ENCODE measurements around the gene DAPK3. TPM values are rescaled to one million over a fixed set of nuclear protein-coding genes. Genes with fewer than 3 reads are reported as not detected.

Gene DAPK3
- total RNA-seq, 2 donors from 2014 or later = 89.9 to 106 TPM

- 87 to 92% methylated on average over 3 to 6 of the region's 6 CpGs for WGBS, 2 experiments (ENCODE audit: insufficient coverage in 1 of 2, insufficient read length in 1 of 2)
- no peak overlapping the region for H3K27ac ChIP-seq (ENCODE audit: low read depth, low read length)
- Mint-ChIP-seq H3K4me3 (no peak overlapping the region), H3K36me3 (ENCODE audit: low read depth) (no peaks in the 10 kb centered on the region), H3K27ac (no peak overlapping the region), H3K9me3 (peaks cover 6% of the 10 kb centered on the region), H3K27me3 (ENCODE audit: insufficient read depth) (no peaks in the 10 kb centered on the region), H3K4me1 (peaks cover 1% of the 10 kb centered on the region)
- H3K4me1 ChIP-seq (ENCODE audit: control insufficient read depth, insufficient read depth, low read length) = no peaks in the 10 kb centered on the region
- H3K9me3 ChIP-seq (ENCODE audit: control insufficient read depth, low read length) = no peaks in the 10 kb centered on the region
- no peak for TF ChIP-seq CTCF (conservative IDR thresholded peaks at IDR 0.05)
- H3K4me3 ChIP-seq (ENCODE audit: low read length) = no peak overlapping the region
- no peak overlapping the region for H3K9ac ChIP-seq (ENCODE audit: extremely low read depth, low read length, poor library complexity, severe bottlenecking)
- H3K36me3 ChIP-seq (ENCODE audit: control insufficient read depth, insufficient read depth, low read length) = no peaks in the 10 kb centered on the region
- no peaks in the 10 kb centered on the region for H3K27me3 ChIP-seq (ENCODE audit: control insufficient read depth, insufficient read depth, low read length, poor library complexity, severe bottlenecking)
- DNase-seq = no peak
Measured at GRCh38 chr19:3995607-3996006, 24.7 kb upstream of the DAPK3 start.

GRCh38 chr19:3990815-3991117 lies 19.9 kb upstream of the DAPK3 start:
- Histone ChIP-seq H3K36me3 (ENCODE audit: control insufficient read depth, insufficient read depth, low read length) (no peaks in the 10 kb centered on the region), H3K4me3 (ENCODE audit: low read length) (no peak overlapping the region), H3K9me3 (ENCODE audit: control insufficient read depth, low read length) (no peaks in the 10 kb centered on the region), H3K9ac (ENCODE audit: extremely low read depth, low read length, poor library complexity, severe bottlenecking) (no peak overlapping the region), H3K27me3 (ENCODE audit: control insufficient read depth, insufficient read depth, low read length, poor library complexity, severe bottlenecking) (no peaks in the 10 kb centered on the region), H3K27ac (ENCODE audit: low read depth, low read length) (no peak overlapping the region), H3K4me1 (ENCODE audit: control insufficient read depth, insufficient read depth, low read length) (no peaks in the 10 kb centered on the region)
- DNase-seq = no peak
- Mint-ChIP-seq H3K36me3 (ENCODE audit: low read depth) (no peaks in the 10 kb centered on the region), H3K9me3 (no peaks in the 10 kb centered on the region), H3K27ac (no peak overlapping the region), H3K27me3 (ENCODE audit: insufficient read depth) (no peaks in the 10 kb centered on the region), H3K4me1 (peaks cover 5% of the 10 kb centered on the region), H3K4me3 (no peak overlapping the region)
- no peak for TF ChIP-seq CTCF (conservative IDR thresholded peaks at IDR 0.05)
- 90 to 95% methylated on average over 3 of the region's 3 CpGs for WGBS, 2 experiments (ENCODE audit: insufficient coverage in 1 of 2, insufficient read length in 1 of 2)

- 21 to 31% methylated on average over 13 to 30 of the region's 30 CpGs for WGBS, 2 experiments (ENCODE audit: insufficient coverage in 1 of 2, insufficient read length in 1 of 2)
- H3K4me3 Mint-ChIP-seq = peak overlapping the region; percentile 99
- no peaks in the 10 kb centered on the region for H3K9me3 Mint-ChIP-seq
- H3K4me3 ChIP-seq (ENCODE audit: low read length) = peak overlapping the region; percentile 93
- H3K9ac ChIP-seq (ENCODE audit: extremely low read depth, low read length, poor library complexity, severe bottlenecking) = no peak overlapping the region
- no peaks in the 10 kb centered on the region for H3K9me3 ChIP-seq (ENCODE audit: control insufficient read depth, low read length)
- peak; percentile 92 for DNase-seq
- no peaks in the 10 kb centered on the region for H3K27me3 Mint-ChIP-seq (ENCODE audit: insufficient read depth)
- H3K27me3 ChIP-seq (ENCODE audit: control insufficient read depth, insufficient read depth, low read length, poor library complexity, severe bottlenecking) = no peaks in the 10 kb centered on the region
- H3K4me1 ChIP-seq (ENCODE audit: control insufficient read depth, insufficient read depth, low read length) = no peaks in the 10 kb centered on the region
- H3K4me1 Mint-ChIP-seq = peaks cover 21% of the 10 kb centered on the region
- peak; percentile 86 for TF ChIP-seq CTCF (conservative IDR thresholded peaks at IDR 0.05)
- H3K36me3 ChIP-seq (ENCODE audit: control insufficient read depth, insufficient read depth, low read length) = peaks cover 20% of the 10 kb centered on the region
- H3K27ac Mint-ChIP-seq = peak overlapping the region; percentile 64
- peaks cover 24% of the 10 kb centered on the region for H3K36me3 Mint-ChIP-seq (ENCODE audit: low read depth)
- H3K27ac ChIP-seq (ENCODE audit: low read depth, low read length) = no peak overlapping the region
Measured at GRCh38 chr19:3987619-3988371, 16.9 kb upstream of the DAPK3 start.
